ENCODE results near the gene C15orf62.

- TF ChIP-seq, protein P1, sequence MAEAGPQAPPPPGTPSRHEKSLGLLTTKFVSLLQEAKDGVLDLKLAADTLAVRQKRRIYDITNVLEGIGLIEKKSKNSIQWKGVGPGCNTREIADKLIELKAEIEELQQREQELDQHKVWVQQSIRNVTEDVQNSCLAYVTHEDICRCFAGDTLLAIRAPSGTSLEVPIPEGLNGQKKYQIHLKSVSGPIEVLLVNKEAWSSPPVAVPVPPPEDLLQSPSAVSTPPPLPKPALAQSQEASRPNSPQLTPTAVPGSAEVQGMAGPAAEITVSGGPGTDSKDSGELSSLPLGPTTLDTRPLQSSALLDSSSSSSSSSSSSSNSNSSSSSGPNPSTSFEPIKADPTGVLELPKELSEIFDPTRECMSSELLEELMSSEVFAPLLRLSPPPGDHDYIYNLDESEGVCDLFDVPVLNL (CRISPR knock-in tag; IDR thresholded peaks at IDR 0.05; ENCODE audit: borderline replicate concordance, low read depth), result no peak
- TF ChIP-seq HMGXB4 (CRISPR knock-in tag; IDR thresholded peaks at IDR 0.05), result no peak
- TF ChIP-seq CTCF (IDR thresholded peaks at IDR 0.05), result no peak
- TF ChIP-seq TEAD4 (CRISPR knock-in tag; IDR thresholded peaks at IDR 0.05), result no peak
- TF ChIP-seq, protein P2, sequence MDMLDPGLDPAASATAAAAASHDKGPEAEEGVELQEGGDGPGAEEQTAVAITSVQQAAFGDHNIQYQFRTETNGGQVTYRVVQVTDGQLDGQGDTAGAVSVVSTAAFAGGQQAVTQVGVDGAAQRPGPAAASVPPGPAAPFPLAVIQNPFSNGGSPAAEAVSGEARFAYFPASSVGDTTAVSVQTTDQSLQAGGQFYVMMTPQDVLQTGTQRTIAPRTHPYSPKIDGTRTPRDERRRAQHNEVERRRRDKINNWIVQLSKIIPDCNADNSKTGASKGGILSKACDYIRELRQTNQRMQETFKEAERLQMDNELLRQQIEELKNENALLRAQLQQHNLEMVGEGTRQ (CRISPR knock-in tag; IDR thresholded peaks at IDR 0.05), result no peak
- TF ChIP-seq SOX15 (CRISPR knock-in tag; IDR thresholded peaks at IDR 0.05), result no peak
- no peak for TF ChIP-seq ZBTB43 (CRISPR knock-in tag; IDR thresholded peaks at IDR 0.05)
- TF ChIP-seq RELA (CRISPR knock-in tag; IDR thresholded peaks at IDR 0.05; ENCODE audit: borderline replicate concordance), result no peak
These were observed at the start of gene C15orf62 for GRCh38 chr15:40769274-40770146.
